Hepatocyte (in vitro differentiated cells): ENCODE measurements around the gene INPP5F. TPM values are rescaled to one million over a fixed set of nuclear protein-coding genes. Genes with fewer than 3 reads are reported as not detected.

ENCODE experiments used
- DNase-seq: peaks from one replicate; pipeline ENCODE4 v3.0.0-alpha.2; 2016; ENCODE audit warnings: low spot score
- H2AFZ ChIP-seq: fragments of 200-600 bp; sonication (generic); 2 replicates; pipeline ENCODE4 v1.6.0; 2016; ENCODE audit warnings: antibody characterized with exemption, mild to moderate bottlenecking
- H3K27ac ChIP-seq: fragments of 200-600 bp; sonication (generic); 2 replicates; pipeline ENCODE4 v1.5.1; 2016; ENCODE audit warnings: mild to moderate bottlenecking
- H3K27me3 ChIP-seq: fragments of 200-600 bp; sonication (generic); 2 replicates; pipeline ENCODE4 v1.6.1; 2016
- H3K36me3 ChIP-seq: fragments of 200-600 bp; sonication (generic); replicated peaks from 2 replicates; pipeline ENCODE4 v1.5.1; 2016; ENCODE audit warnings: low read depth; ENCODE audit not compliant: insufficient read depth
- H3K4me1 ChIP-seq: fragments of 200-600 bp; sonication (generic); 2 replicates; pipeline ENCODE4 v1.5.1; 2016; ENCODE audit warnings: mild to moderate bottlenecking, moderate library complexity; ENCODE audit not compliant: insufficient read depth
- H3K4me2 ChIP-seq: fragments of 200-600 bp; sonication (generic); 2 replicates; pipeline ENCODE4 v1.6.0; 2016
- H3K4me3 ChIP-seq: fragments of 200-600 bp; sonication (generic); 2 replicates; pipeline ENCODE4 v1.5.1; 2016; ENCODE audit warnings: mild to moderate bottlenecking
- H3K79me2 ChIP-seq: fragments of 200-600 bp; sonication (generic); 2 replicates; pipeline ENCODE4 v1.6.0; 2017; ENCODE audit warnings: mild to moderate bottlenecking
- H3K9me2 ChIP-seq: fragments of 200-600 bp; sonication (generic); replicated peaks from 2 replicates; pipeline ENCODE4 v1.6.0; 2017; ENCODE audit warnings: mild to moderate bottlenecking; ENCODE audit not compliant: insufficient read depth
- H3K9me3 ChIP-seq: fragments of 200-600 bp; sonication (generic); 2 replicates; pipeline ENCODE4 v1.5.1; 2016; ENCODE audit warnings: low read depth, mild to moderate bottlenecking
- H4K20me1 ChIP-seq: fragments of 200-600 bp; sonication (generic); 2 replicates; pipeline ENCODE4 v1.6.0; 2016; ENCODE audit warnings: mild to moderate bottlenecking; ENCODE audit not compliant: insufficient read depth, poor library complexity, severe bottlenecking
- CTCF ChIP-seq: fragments of 200-600 bp; sonication (generic); IDR thresholded peaks from 2 replicates; pipeline ENCODE4 v1.5.1; 2016; ENCODE audit warnings: antibody characterized with exemption, mild to moderate bottlenecking; ENCODE audit not compliant: poor library complexity
- EZH2 ChIP-seq: fragments of 200-600 bp; sonication (generic); IDR thresholded peaks from 2 replicates; pipeline ENCODE4 v1.6.1; 2016; ENCODE audit warnings: antibody characterized with exemption, mild to moderate bottlenecking, borderline replicate concordance
- EZH2phosphoT487 ChIP-seq: fragments of 200-600 bp; sonication (generic); IDR thresholded peaks from one replicate; pipeline ENCODE4 v1.6.1; 2018; ENCODE audit warnings: antibody characterized with exemption, mild to moderate bottlenecking, low read depth, moderate library complexity; ENCODE audit not compliant: unreplicated experiment, severe bottlenecking
- WGBS: methylation state at CpG from one replicate; pipeline ENCODE4 v1.1.6; 2016; ENCODE audit warnings: low lambda C conversion rate; ENCODE audit errors: missing lambda C conversion rate; 5-methylcytosine and 5-hydroxymethylcytosine counted together
- polyA plus RNA-seq: library from polyadenylated mRNA; unstranded; fragments of >200 nt; fragmentation: Nextera tagmentation; extraction: Ambion mirVana; gene quantifications from 2 replicates; pipeline ENCODE4 v1.2.1, GENCODE V29; 2016
- total RNA-seq: library from RNA; depleted of rRNA; stranded (reverse); fragments of >200 nt; gene quantifications from 2 replicates; pipeline ENCODE4 v1.2.3, GENCODE V29; 2014

INPP5F gene
- total and polyA plus RNA-seq, 2 experiments from 2014 or later: 9.9 to 44.4 TPM

GRCh38 chr10:119700321-119700954 is 25.4 kb upstream of the INPP5F start:
- Histone ChIP-seq H3K36me3 (no peaks in the 10 kb centered on the region), H3K4me1 (no peaks in the 10 kb centered on the region), H2AFZ (no peak overlapping the region), H3K9me3 (no peaks in the 10 kb centered on the region), H3K9me2 (no peaks in the 10 kb centered on the region), H4K20me1 (no peaks in the 10 kb centered on the region), H3K4me2 (no peak overlapping the region), H3K27ac (no peak overlapping the region), H3K27me3 (no peaks in the 10 kb centered on the region), H3K4me3 (no peak overlapping the region), H3K79me2 (no peaks in the 10 kb centered on the region)
- DNase-seq: no peak
- TF ChIP-seq EZH2phosphoT487 (no peak), CTCF (no peak)
- 93% methylated on average over 4 of the region's 4 CpGs for WGBS

GRCh38 chr10:119701861-119702260 is 24.0 kb upstream of the INPP5F start:
- 73% methylated on average over 7 of the region's 7 CpGs for WGBS
- H3K27ac ChIP-seq: no peak overlapping the region

GRCh38 chr10:119702583-119702982 is 23.3 kb upstream of the INPP5F start:
- H3K27ac ChIP-seq: no peak overlapping the region
- H4K20me1 ChIP-seq: no peaks in the 10 kb centered on the region
- H3K36me3 ChIP-seq: no peaks in the 10 kb centered on the region
- TF ChIP-seq CTCF (no peak), EZH2phosphoT487 (no peak), EZH2 (no peak)
- H3K27me3 ChIP-seq: no peaks in the 10 kb centered on the region
- no peak overlapping the region for H3K4me3 ChIP-seq
- DNase-seq: no peak
- no peaks in the 10 kb centered on the region for H3K9me2 ChIP-seq
- H3K4me2 ChIP-seq: no peak overlapping the region
- no peaks in the 10 kb centered on the region for H3K79me2 ChIP-seq
- WGBS: 84% methylated on average over 2 of the region's 2 CpGs
- H3K9me3 ChIP-seq: no peaks in the 10 kb centered on the region
- no peak overlapping the region for H2AFZ ChIP-seq
- H3K4me1 ChIP-seq: no peaks in the 10 kb centered on the region

More at GRCh38 chr10:119701861-119702260, 24.0 kb upstream of the INPP5F start:
- Histone ChIP-seq H3K27me3 (no peaks in the 10 kb centered on the region), H3K9me3 (no peaks in the 10 kb centered on the region), H2AFZ (no peak overlapping the region), H3K4me1 (no peaks in the 10 kb centered on the region), H3K36me3 (no peaks in the 10 kb centered on the region), H3K79me2 (no peaks in the 10 kb centered on the region), H3K9me2 (no peaks in the 10 kb centered on the region), H3K4me3 (no peak overlapping the region), H3K4me2 (no peak overlapping the region), H4K20me1 (no peaks in the 10 kb centered on the region)
- TF ChIP-seq EZH2 (no peak), CTCF (no peak), EZH2phosphoT487 (no peak)
- no peak for DNase-seq
